HepG2 (cell line): ENCODE results near the gene RASA2.

Experiments
- BCLAF1 ChIP-seq: fragments of 450-650 bp; IDR thresholded peaks from 2 replicates; pipeline ENCODE4 v1.6.1; 2017; ENCODE audit warnings: mild to moderate bottlenecking
- MAX ChIP-seq: IDR thresholded peaks from 2 replicates; pipeline ENCODE4 v1.6.1; 2012; ENCODE audit warnings: inconsistent platforms
- RBM39 ChIP-seq: fragments of 200-400 bp; formaldehyde crosslinking; IDR thresholded peaks from one replicate; pipeline ENCODE4 v1.6.1; 2018; ENCODE audit warnings: antibody characterized with exemption, mild to moderate bottlenecking, low read depth, low read length; ENCODE audit not compliant: poor library complexity, severe bottlenecking

GRCh38 chr3:141542202-141542969, 55.6 kb downstream of the RASA2 start:
- no peak for TF ChIP-seq MAX
- no peak for TF ChIP-seq RBM39
- no peak for TF ChIP-seq BCLAF1
